ENCODE measurements around the gene NELFA.

Gene NELFA

DNA sequence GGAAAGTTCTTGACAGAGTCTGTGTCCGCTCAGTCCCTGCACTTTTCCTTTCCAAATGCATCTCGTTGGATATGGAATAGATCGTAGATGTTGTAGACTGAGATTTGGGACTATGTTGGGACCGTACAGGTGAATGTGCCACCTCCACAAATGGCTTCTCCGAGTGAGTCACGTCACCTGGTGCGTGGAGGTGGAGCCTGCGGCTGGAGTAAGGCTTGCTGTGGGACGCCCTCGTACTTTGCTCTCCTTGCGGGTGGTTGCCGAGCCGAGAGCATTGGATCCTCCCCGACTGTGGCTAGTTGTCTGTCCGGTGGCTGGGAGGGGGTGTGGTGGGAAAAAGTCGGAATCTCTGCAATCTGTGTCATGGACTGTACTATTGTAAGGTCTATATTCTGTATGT is 60.5 kb downstream of the NELFA start:
- Histone ChIP-seq H3K4me2 (ENCODE audit: insufficient read depth, low read length, poor library complexity, severe bottlenecking) (no peak overlapping the region), H4K8ac (ENCODE audit: low read depth, low read length) (no peak overlapping the region), H3K4ac (ENCODE audit: low read length) (no peak overlapping the region), H3K27me3 (ENCODE audit: control insufficient read depth in 3 of 3, insufficient read depth in 3 of 3, low read depth in 1 of 3, low read length in 3 of 3) (no peaks in the 10 kb centered on the region), H3K79me1 (ENCODE audit: low read depth, low read length) (peaks cover 11% of the 10 kb centered on the region), H3K14ac (ENCODE audit: low read length) (no peak overlapping the region), H4K91ac (ENCODE audit: low read depth, low read length, poor library complexity) (no peak overlapping the region), H2BK15ac (ENCODE audit: low read length) (no peak overlapping the region), H3K4me1 (ENCODE audit: control insufficient read depth in 2 of 2, insufficient read depth in 1 of 2, low read depth in 1 of 2, low read length in 2 of 2) (peaks cover 0 to 7% of the 10 kb centered on the region in 2 donors), H2BK12ac (ENCODE audit: low read length) (no peak overlapping the region), H3K9ac (ENCODE audit: low read depth, low read length, poor library complexity) (no peak overlapping the region), H3K36me3 (replicated peaks in 1 of 2; ENCODE audit: control insufficient read depth in 2 of 2, insufficient read depth in 2 of 2, low read length in 2 of 2) (peaks cover 53 to 99% of the 10 kb centered on the region in 2 donors), H3K4me3 (ENCODE audit: low read length in 2 of 2) (no peak overlapping the region), H2BK120ac (ENCODE audit: low read depth, low read length) (no peak overlapping the region), H3K27ac (replicated peaks; ENCODE audit: low read length) (no peak overlapping the region), H3K9me3 (replicated peaks in 1 of 2; ENCODE audit: control insufficient read depth in 2 of 2, insufficient read depth in 1 of 2, low read depth in 1 of 2, low read length in 2 of 2) (no peaks in the 10 kb centered on the region), H3K18ac (ENCODE audit: low read length) (no peak overlapping the region), H3K23ac (ENCODE audit: low read depth, low read length, poor library complexity) (no peak overlapping the region), H2BK5ac (ENCODE audit: low read length) (no peak overlapping the region), H2AK5ac (ENCODE audit: low read depth, low read length) (no peak overlapping the region), H2AFZ (ENCODE audit: low read length) (no peak overlapping the region)
- no CpG with 5 or more reads among the region's 16 CpGs for WGBS, 2 donors (ENCODE audit: extremely low coverage in 2 of 2, insufficient read length in 2 of 2, insufficient replicate concordance in 1 of 2)
- DNase-seq (ENCODE audit: low spot score), result no peak

DNA sequence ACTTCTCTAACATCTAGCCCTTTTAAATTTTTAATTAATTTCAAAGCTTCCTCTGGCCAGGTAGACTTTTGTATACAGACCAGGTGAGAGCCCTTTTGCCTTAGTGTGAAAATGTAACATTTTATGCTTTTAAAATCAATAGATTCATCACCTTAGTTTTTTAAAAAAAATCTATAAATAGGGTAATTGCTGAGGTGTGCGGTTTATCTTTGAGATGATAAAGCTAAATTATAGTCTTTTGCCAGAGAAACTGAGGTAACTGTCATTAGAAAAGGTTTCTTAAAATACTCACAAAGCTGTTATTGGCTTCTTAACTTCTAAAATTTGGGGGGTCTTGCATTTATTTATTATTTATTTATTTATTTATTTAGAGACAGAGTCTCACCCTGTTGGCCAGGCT is 62.9 kb downstream of the NELFA start:
- H3K9ac ChIP-seq (ENCODE audit: low read depth, low read length, poor library complexity), result no peak overlapping the region
- peaks cover 45 to 99% of the 10 kb centered on the region in 2 donors for H3K36me3 ChIP-seq (replicated peaks in 1 of 2; ENCODE audit: control insufficient read depth in 2 of 2, insufficient read depth in 2 of 2, low read length in 2 of 2)
- no CpG with 5 or more reads among the region's 1 CpG for whole genome bisulfite sequencing, 2 donors (ENCODE audit: extremely low coverage in 2 of 2, insufficient read length in 2 of 2, insufficient replicate concordance in 1 of 2)
- no peak overlapping the region for H4K91ac ChIP-seq (ENCODE audit: low read depth, low read length, poor library complexity)
- no peak overlapping the region for H3K18ac ChIP-seq (ENCODE audit: low read length)
- H2BK120ac ChIP-seq (ENCODE audit: low read depth, low read length), result no peak overlapping the region
- H2BK12ac ChIP-seq (ENCODE audit: low read length), result no peak overlapping the region
- H3K4me1 ChIP-seq (ENCODE audit: control insufficient read depth in 2 of 2, insufficient read depth in 1 of 2, low read depth in 1 of 2, low read length in 2 of 2), result peaks cover 0 to 7% of the 10 kb centered on the region in 2 donors
- H3K79me1 ChIP-seq (ENCODE audit: low read depth, low read length), result peaks cover 10% of the 10 kb centered on the region
- H3K27ac ChIP-seq (replicated peaks; ENCODE audit: low read length), result no peak overlapping the region
- H3K9me3 ChIP-seq (replicated peaks in 1 of 2; ENCODE audit: control insufficient read depth in 2 of 2, insufficient read depth in 1 of 2, low read depth in 1 of 2, low read length in 2 of 2), result no peaks in the 10 kb centered on the region
- no peaks in the 10 kb centered on the region for H3K27me3 ChIP-seq (ENCODE audit: control insufficient read depth in 3 of 3, insufficient read depth in 3 of 3, low read depth in 1 of 3, low read length in 3 of 3)
- H2AFZ ChIP-seq (ENCODE audit: low read length), result no peak overlapping the region
- H2AK5ac ChIP-seq (ENCODE audit: low read depth, low read length), result no peak overlapping the region
- no peak overlapping the region for H4K8ac ChIP-seq (ENCODE audit: low read depth, low read length)
- H3K14ac ChIP-seq (ENCODE audit: low read length), result no peak overlapping the region
- no peak overlapping the region for H2BK5ac ChIP-seq (ENCODE audit: low read length)
- H3K23ac ChIP-seq (ENCODE audit: low read depth, low read length, poor library complexity), result no peak overlapping the region
- no peak overlapping the region for H3K4me3 ChIP-seq (ENCODE audit: low read length in 2 of 2)
- H2BK15ac ChIP-seq (ENCODE audit: low read length), result no peak overlapping the region
- no peak for DNase-seq (ENCODE audit: low spot score)
- H3K4me2 ChIP-seq (ENCODE audit: insufficient read depth, low read length, poor library complexity, severe bottlenecking), result no peak overlapping the region
- no peak overlapping the region for H3K4ac ChIP-seq (ENCODE audit: low read length)

DNA sequence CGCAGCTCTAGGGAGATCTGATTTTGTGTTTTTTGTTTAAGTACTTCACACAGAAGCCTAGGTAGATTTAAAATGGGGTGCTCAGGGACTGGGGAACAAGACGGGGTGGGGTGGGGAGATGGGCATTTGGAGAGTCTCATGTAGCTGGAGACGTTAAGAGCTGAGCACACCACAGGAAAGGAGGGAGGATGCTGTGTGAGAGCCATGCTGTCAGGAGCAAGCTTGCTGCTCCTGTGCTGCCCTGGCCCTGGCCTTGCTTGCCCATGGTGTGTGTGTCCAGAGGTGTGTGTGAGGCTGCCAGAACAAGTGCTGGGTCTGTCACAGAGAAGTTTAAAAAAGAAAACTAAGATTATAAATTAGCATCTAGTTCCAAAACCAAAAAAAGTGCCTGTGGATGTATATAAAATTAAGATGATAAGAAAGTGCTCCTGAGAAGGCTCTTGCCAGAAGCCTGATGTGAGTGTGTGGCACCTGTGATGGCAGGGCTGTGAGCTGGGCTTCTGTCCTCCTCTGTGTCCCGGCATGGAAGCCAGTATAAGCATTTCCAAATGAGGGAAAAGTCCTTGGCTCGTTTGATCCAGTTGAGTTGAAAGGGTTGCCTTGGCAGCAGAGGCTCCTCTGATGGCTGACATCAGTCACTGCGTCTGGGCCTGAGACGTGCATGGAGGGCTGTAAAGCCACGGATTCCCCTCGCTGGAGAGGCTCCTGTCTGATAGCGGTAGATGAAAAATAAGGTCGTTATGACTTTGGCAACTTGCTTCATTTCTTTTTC is 63.5 kb downstream of the NELFA start:
- Histone ChIP-seq H3K14ac (ENCODE audit: low read length) (no peak overlapping the region), H2BK120ac (ENCODE audit: low read depth, low read length) (no peak overlapping the region), H4K91ac (ENCODE audit: low read depth, low read length, poor library complexity) (no peak overlapping the region), H3K18ac (ENCODE audit: low read length) (no peak overlapping the region), H3K9ac (ENCODE audit: low read depth, low read length, poor library complexity) (no peak overlapping the region), H3K4me2 (ENCODE audit: insufficient read depth, low read length, poor library complexity, severe bottlenecking) (no peak overlapping the region), H2BK5ac (ENCODE audit: low read length) (no peak overlapping the region), H3K4me1 (ENCODE audit: control insufficient read depth in 2 of 2, insufficient read depth in 1 of 2, low read depth in 1 of 2, low read length in 2 of 2) (peaks cover 0 to 7% of the 10 kb centered on the region in 2 donors), H3K79me1 (ENCODE audit: low read depth, low read length) (peaks cover 10% of the 10 kb centered on the region), H2AK5ac (ENCODE audit: low read depth, low read length) (no peak overlapping the region), H3K23ac (ENCODE audit: low read depth, low read length, poor library complexity) (no peak overlapping the region), H3K27ac (replicated peaks; ENCODE audit: low read length) (no peak overlapping the region), H3K9me3 (replicated peaks in 1 of 2; ENCODE audit: control insufficient read depth in 2 of 2, insufficient read depth in 1 of 2, low read depth in 1 of 2, low read length in 2 of 2) (no peaks in the 10 kb centered on the region), H3K4ac (ENCODE audit: low read length) (no peak overlapping the region), H3K4me3 (ENCODE audit: low read length in 2 of 2) (no peak overlapping the region), H2BK15ac (ENCODE audit: low read length) (no peak overlapping the region), H4K8ac (ENCODE audit: low read depth, low read length) (no peak overlapping the region), H3K27me3 (ENCODE audit: control insufficient read depth in 3 of 3, insufficient read depth in 3 of 3, low read depth in 1 of 3, low read length in 3 of 3) (no peaks in the 10 kb centered on the region), H3K36me3 (replicated peaks in 1 of 2; ENCODE audit: control insufficient read depth in 2 of 2, insufficient read depth in 2 of 2, low read length in 2 of 2) (peaks cover 47 to 99% of the 10 kb centered on the region in 2 donors), H2AFZ (ENCODE audit: low read length) (no peak overlapping the region), H2BK12ac (ENCODE audit: low read length) (no peak overlapping the region)
- DNase-seq (ENCODE audit: low spot score), result no peak
- no CpG with 5 or more reads among the region's 11 CpGs for WGBS, 2 donors (ENCODE audit: extremely low coverage in 2 of 2, insufficient read length in 2 of 2, insufficient replicate concordance in 1 of 2)

DNA sequence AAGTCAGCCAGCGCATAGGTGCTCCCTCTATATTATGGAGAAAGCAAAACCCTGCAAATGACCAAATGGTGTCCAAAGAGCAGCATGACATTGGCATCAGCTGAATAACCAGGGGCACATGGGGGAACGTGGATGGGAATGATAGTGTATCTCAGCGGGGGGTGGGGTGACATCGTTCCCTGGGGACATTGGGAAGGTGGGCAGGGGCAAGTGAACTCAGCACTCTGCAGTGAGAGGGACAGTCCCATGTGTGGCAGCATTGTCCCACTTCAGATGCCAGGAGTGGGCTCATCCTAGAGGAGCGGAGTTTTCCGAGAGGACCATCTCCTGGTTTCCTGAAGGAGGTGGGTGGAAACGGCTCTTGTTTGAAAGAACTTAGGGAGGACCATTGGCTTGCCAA is 64.8 kb downstream of the NELFA start:
- Histone ChIP-seq H2BK15ac (ENCODE audit: low read length) (no peak overlapping the region), H3K79me1 (ENCODE audit: low read depth, low read length) (peaks cover 10% of the 10 kb centered on the region), H2BK120ac (ENCODE audit: low read depth, low read length) (no peak overlapping the region), H3K4me1 (ENCODE audit: control insufficient read depth in 2 of 2, insufficient read depth in 1 of 2, low read depth in 1 of 2, low read length in 2 of 2) (peaks cover 0 to 7% of the 10 kb centered on the region in 2 donors), H4K91ac (ENCODE audit: low read depth, low read length, poor library complexity) (no peak overlapping the region), H2BK5ac (ENCODE audit: low read length) (no peak overlapping the region), H2AK5ac (ENCODE audit: low read depth, low read length) (no peak overlapping the region), H3K27me3 (ENCODE audit: control insufficient read depth in 3 of 3, insufficient read depth in 3 of 3, low read depth in 1 of 3, low read length in 3 of 3) (no peaks in the 10 kb centered on the region), H2BK12ac (ENCODE audit: low read length) (no peak overlapping the region), H4K8ac (ENCODE audit: low read depth, low read length) (no peak overlapping the region), H2AFZ (ENCODE audit: low read length) (no peak overlapping the region), H3K4me2 (ENCODE audit: insufficient read depth, low read length, poor library complexity, severe bottlenecking) (no peak overlapping the region), H3K36me3 (replicated peaks in 1 of 2; ENCODE audit: control insufficient read depth in 2 of 2, insufficient read depth in 2 of 2, low read length in 2 of 2) (peaks cover 49 to 100% of the 10 kb centered on the region in 2 donors), H3K18ac (ENCODE audit: low read length) (no peak overlapping the region), H3K27ac (replicated peaks; ENCODE audit: low read length) (no peak overlapping the region), H3K9ac (ENCODE audit: low read depth, low read length, poor library complexity) (no peak overlapping the region), H3K4me3 (ENCODE audit: low read length in 2 of 2) (no peak overlapping the region), H3K14ac (ENCODE audit: low read length) (no peak overlapping the region), H3K9me3 (replicated peaks in 1 of 2; ENCODE audit: control insufficient read depth in 2 of 2, insufficient read depth in 1 of 2, low read depth in 1 of 2, low read length in 2 of 2) (no peaks in the 10 kb centered on the region), H3K23ac (ENCODE audit: low read depth, low read length, poor library complexity) (no peak overlapping the region), H3K4ac (ENCODE audit: low read length) (no peak overlapping the region)
- no CpG with 5 or more reads among the region's 7 CpGs for WGBS, 2 donors (ENCODE audit: extremely low coverage in 2 of 2, insufficient read length in 2 of 2, insufficient replicate concordance in 1 of 2)
- DNase-seq (ENCODE audit: low spot score), result no peak
